Caco-2 (cell line): ENCODE measurements around the gene VAC14. TPM values are rescaled to one million over a fixed set of nuclear protein-coding genes. Genes with fewer than 3 reads are reported as not detected.
"Not testable (repeated sequence)": the region's sequence is repeated elsewhere in the genome, so short reads cannot be mapped to it uniquely, and the experiment has no call there.

Experiments
- BruUV-seq: library from RNA; stranded (reverse); fragments of 400-500 nt; replicated peaks from 2 replicates; lab custom pipeline; 2021; lab: Mats Ljungman, UMichigan
- CTCF ChIA-PET: fragments of 300-600 bp; sonication (Branson Sonifier 250); formaldehyde crosslinking; loops from one replicate; lab custom pipeline; 2022; ENCODE audit warnings: antibody characterized with exemption; lab: Charles Lee
- POLR2A ChIA-PET: fragments of 300-600 bp; sonication (Branson Sonifier 250); formaldehyde crosslinking; loops from one replicate; lab custom pipeline; 2022; ENCODE audit warnings: antibody characterized with exemption; lab: Charles Lee
- DNase-seq, 2 experiments: peaks; one replicate each; pipeline versions ENCODE4 v3.0.0 to v3.0.0-alpha.2; 2020 to 2022
- H3K27me3 ChIP-seq: replicated peaks from 2 replicates; pipeline ENCODE4 v1.6.0; 2011; ENCODE audit warnings: low read length; ENCODE audit not compliant: control insufficient read depth, insufficient read depth
- H3K36me3 ChIP-seq: 2 replicates; pipeline ENCODE4 v1.5.1; 2011; ENCODE audit warnings: low read length; ENCODE audit not compliant: control insufficient read depth, insufficient read depth
- H3K4me1 ChIP-seq: fragments of 250-450 bp; sonication (Bioruptor Pico); 2 replicates; pipeline ENCODE4 v1.5.1; 2020; ENCODE audit warnings: mild to moderate bottlenecking
- H3K4me3 ChIP-seq: 2 replicates; pipeline ENCODE4 v1.5.1; 2011; ENCODE audit warnings: low read depth, mild to moderate bottlenecking, control low read depth, low read length
- H3K9me3 ChIP-seq: fragments of 250-450 bp; sonication (Bioruptor Pico); 2 replicates; pipeline ENCODE4 v1.5.1; 2020; ENCODE audit warnings: mild to moderate bottlenecking, moderate library complexity
- H3K27ac Mint-ChIP-seq: one replicate; pipeline ENCODE4 v1.8.0; 2022; ENCODE audit warnings: mixed read lengths; ENCODE audit not compliant: unreplicated experiment
- H3K27me3 Mint-ChIP-seq: one replicate; pipeline ENCODE4 v1.8.0; 2022; ENCODE audit warnings: mixed read lengths; ENCODE audit not compliant: insufficient read depth, unreplicated experiment
- H3K36me3 Mint-ChIP-seq: one replicate; pipeline ENCODE4 v1.8.0; 2022; ENCODE audit warnings: mild to moderate bottlenecking, mixed read lengths; ENCODE audit not compliant: insufficient read depth, unreplicated experiment
- H3K4me1 Mint-ChIP-seq: one replicate; pipeline ENCODE4 v1.8.0; 2022; ENCODE audit warnings: low read depth, mixed read lengths; ENCODE audit not compliant: unreplicated experiment
- H3K4me3 Mint-ChIP-seq: one replicate; pipeline ENCODE4 v1.8.0; 2022; ENCODE audit warnings: mild to moderate bottlenecking, moderate library complexity, mixed read lengths; ENCODE audit not compliant: unreplicated experiment
- H3K9me3 Mint-ChIP-seq: one replicate; pipeline ENCODE4 v1.8.0; 2022; ENCODE audit warnings: mixed read lengths; ENCODE audit not compliant: unreplicated experiment
- intact Hi-C: fragments of 100-400 bp; cut with micrococcal nuclease; formaldehyde crosslinking; loops from one replicate; pipeline ENCODE4 v1.10.0; 2022; ENCODE audit not compliant: unreplicated experiment
- total RNA-seq: library from RNA; stranded (reverse); gene quantifications from 2 replicates; pipeline ENCODE4 v1.2.3, GENCODE V29; 2022
- TF ChIP-seq, protein P1 (sequence below), 2 experiments: fragments of 200-600 bp in 1 of 2; IDR thresholded peaks; 1 replicate in 1 of 2; 2 replicates in 1 of 2; pipeline versions ENCODE4 v1.5.1 to v1.8.0; 2011 to 2022; ENCODE audit warnings: antibody characterized with exemption in 1 of 2, control low read depth in 1 of 2, inconsistent platforms in 1 of 2, low read depth in 1 of 2, low read length in 1 of 2, mild to moderate bottlenecking in 1 of 2, moderate library complexity in 1 of 2; ENCODE audit not compliant: insufficient read depth in 1 of 2, severe bottlenecking in 1 of 2, unreplicated experiment in 1 of 2

VAC14 gene
- total RNA-seq, 1 experiment from 2014 or later: 63.5 TPM

- POLR2A ChIA-PET: no interaction called here
- Histone ChIP-seq H3K27me3 (no peaks in the 10 kb centered on the region), H3K4me1 (no peaks in the 10 kb centered on the region), H3K4me3 (no peak overlapping the region), H3K36me3 (no peaks in the 10 kb centered on the region), H3K9me3 (no peaks in the 10 kb centered on the region; the same call in 1 of the 2 replicates)
- H3K27me3 Mint-ChIP-seq: no peaks in the 10 kb centered on the region
- no peak overlapping the region for H3K4me3 Mint-ChIP-seq
- CTCF ChIA-PET: no interaction called here
- no peak overlapping the region for H3K27ac Mint-ChIP-seq
- H3K36me3 Mint-ChIP-seq: no peaks in the 10 kb centered on the region
- TF ChIP-seq, protein P1, sequence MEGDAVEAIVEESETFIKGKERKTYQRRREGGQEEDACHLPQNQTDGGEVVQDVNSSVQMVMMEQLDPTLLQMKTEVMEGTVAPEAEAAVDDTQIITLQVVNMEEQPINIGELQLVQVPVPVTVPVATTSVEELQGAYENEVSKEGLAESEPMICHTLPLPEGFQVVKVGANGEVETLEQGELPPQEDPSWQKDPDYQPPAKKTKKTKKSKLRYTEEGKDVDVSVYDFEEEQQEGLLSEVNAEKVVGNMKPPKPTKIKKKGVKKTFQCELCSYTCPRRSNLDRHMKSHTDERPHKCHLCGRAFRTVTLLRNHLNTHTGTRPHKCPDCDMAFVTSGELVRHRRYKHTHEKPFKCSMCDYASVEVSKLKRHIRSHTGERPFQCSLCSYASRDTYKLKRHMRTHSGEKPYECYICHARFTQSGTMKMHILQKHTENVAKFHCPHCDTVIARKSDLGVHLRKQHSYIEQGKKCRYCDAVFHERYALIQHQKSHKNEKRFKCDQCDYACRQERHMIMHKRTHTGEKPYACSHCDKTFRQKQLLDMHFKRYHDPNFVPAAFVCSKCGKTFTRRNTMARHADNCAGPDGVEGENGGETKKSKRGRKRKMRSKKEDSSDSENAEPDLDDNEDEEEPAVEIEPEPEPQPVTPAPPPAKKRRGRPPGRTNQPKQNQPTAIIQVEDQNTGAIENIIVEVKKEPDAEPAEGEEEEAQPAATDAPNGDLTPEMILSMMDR (IDR thresholded peaks at IDR 0.05; ENCODE audit: insufficient read depth in 1 of 2, low read depth in 1 of 2, low read length in 1 of 2, severe bottlenecking in 1 of 2, unreplicated experiment in 1 of 2): peak; percentile 18 to 29
- no peaks in the 10 kb centered on the region for H3K4me1 Mint-ChIP-seq
- DNase-seq: peak in 1 of 2 experiments; percentile 33
- no peaks in the 10 kb centered on the region for H3K9me3 Mint-ChIP-seq
- BruUV-seq: no TSS peak
- intact Hi-C loops: no loop called here
Observed at GRCh38 chr16:70644763-70645597, 156.0 kb downstream of the VAC14 start.

DNA sequence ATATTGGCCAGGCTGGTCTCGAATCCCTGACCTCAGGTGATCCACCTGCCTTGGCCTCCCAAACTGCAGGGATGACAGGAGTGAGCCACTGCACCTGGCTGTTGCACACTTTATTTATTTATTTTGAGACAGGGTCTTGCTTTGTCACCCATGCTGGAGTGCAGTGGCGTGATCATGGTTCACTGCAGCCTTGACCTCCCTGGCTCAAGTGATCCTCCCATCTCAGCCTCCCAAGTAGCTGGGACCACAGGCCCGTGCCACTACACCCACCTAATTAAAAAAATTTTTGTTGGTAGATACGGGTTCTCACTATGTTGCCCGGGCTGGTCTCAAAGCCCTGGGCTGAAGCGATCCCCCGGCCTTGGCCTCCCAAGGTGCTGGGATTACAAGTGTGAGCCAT is 157.7 kb downstream of the VAC14 start:
- H3K4me3 Mint-ChIP-seq, H3K9me3 Mint-ChIP-seq, H3K9me3 ChIP-seq, intact Hi-C loops, H3K27me3 ChIP-seq, DNase-seq, H3K27ac Mint-ChIP-seq, H3K27me3 Mint-ChIP-seq, BruUV-seq, H3K36me3 Mint-ChIP-seq, H3K36me3 ChIP-seq, H3K4me3 ChIP-seq, POLR2A ChIA-PET, H3K4me1 ChIP-seq, CTCF ChIA-PET, H3K4me1 Mint-ChIP-seq: not testable (repeated sequence)

DNA sequence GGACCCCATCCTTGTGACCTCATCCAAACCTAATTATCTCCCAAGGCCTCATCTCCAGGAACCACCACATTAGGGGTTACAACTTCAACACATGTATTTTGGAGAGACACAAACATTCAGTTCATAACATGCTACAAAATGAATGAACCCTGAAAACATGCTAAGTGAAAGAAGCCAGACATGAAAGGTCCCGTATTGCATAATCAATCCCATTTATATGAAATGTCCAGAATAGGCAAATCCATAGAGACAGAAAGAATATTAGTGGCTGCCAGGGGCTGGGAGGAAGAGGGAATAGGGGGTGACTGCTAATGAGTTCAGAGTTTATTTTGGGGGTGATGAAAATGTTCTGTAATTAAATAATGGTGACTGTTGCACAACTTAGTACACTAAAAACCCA is 158.3 kb downstream of the VAC14 start:
- ChIA-PET POLR2A (no interaction called here), CTCF (no interaction called here)
- BruUV-seq: no TSS peak
- TF ChIP-seq, protein P1 (IDR thresholded peaks at IDR 0.05; ENCODE audit: insufficient read depth in 1 of 2, low read depth in 1 of 2, low read length in 1 of 2, severe bottlenecking in 1 of 2, unreplicated experiment in 1 of 2): no peak
- Histone ChIP-seq H3K4me3 (no peak overlapping the region), H3K9me3 (no peaks in the 10 kb centered on the region; the same call in 1 of the 2 replicates), H3K36me3 (no peaks in the 10 kb centered on the region), H3K4me1 (no peaks in the 10 kb centered on the region), H3K27me3 (no peaks in the 10 kb centered on the region)
- H3K27me3 Mint-ChIP-seq: no peaks in the 10 kb centered on the region
- no peaks in the 10 kb centered on the region for H3K4me1 Mint-ChIP-seq
- H3K36me3 Mint-ChIP-seq: no peaks in the 10 kb centered on the region
- no peak for DNase-seq
- no peak overlapping the region for H3K27ac Mint-ChIP-seq
- no peaks in the 10 kb centered on the region for H3K9me3 Mint-ChIP-seq
- no peak overlapping the region for H3K4me3 Mint-ChIP-seq
- intact Hi-C loops: no loop called here
